Gastroesophageal sphincter (tissue), 4 donors: ENCODE results near the gene CACNA1I. TPM values are rescaled to one million over a fixed set of nuclear protein-coding genes. Genes with fewer than 3 reads are reported as not detected.

Source experiments
- ATAC-seq: fragments of 150-250 bp; one replicate; pipeline ENCODE4 v1.9.1; 2016; ENCODE audit warnings: mild to moderate bottlenecking, moderate library complexity
- H3K27ac ChIP-seq, 4 donors: fragments of 200-600 bp; sonication (generic) in 3 of 4; 1 replicate in 3 of 4; 2 replicates in 1 of 4; pipeline ENCODE4 v1.5.1; 2016 to 2019
- H3K27me3 ChIP-seq: fragments of 200-600 bp; sonication (generic); one replicate; pipeline ENCODE4 v1.5.1; 2019
- H3K36me3 ChIP-seq, 2 donors: fragments of 200-600 bp; sonication (generic); one replicate each; pipeline ENCODE4 v1.5.1; 2019; ENCODE audit warnings: control low read depth in 1 of 2
- H3K4me1 ChIP-seq, 3 donors: fragments of 200-600 bp; sonication (generic); 1 replicate in 2 of 3; 2 replicates in 1 of 3; pipeline ENCODE4 v1.5.1; 2016 to 2019; ENCODE audit warnings: control low read depth in 2 of 3
- H3K4me3 ChIP-seq, 2 donors: fragments of 200-600 bp; sonication (generic); one replicate each; pipeline ENCODE4 v1.5.1; 2019; ENCODE audit warnings: mild to moderate bottlenecking in 1 of 2, moderate library complexity in 1 of 2
- H3K9me3 ChIP-seq, 3 donors: fragments of 200-600 bp; sonication (generic); one replicate each; pipeline ENCODE4 v1.5.1; 2017 to 2019; ENCODE audit warnings: control low read depth in 2 of 3
- EP300 ChIP-seq: sonication (generic); formaldehyde crosslinking; IDR thresholded peaks from one replicate; pipeline ENCODE4 v1.6.1; 2017; ENCODE audit warnings: antibody characterized with exemption, mild to moderate bottlenecking
- POLR2A ChIP-seq, 2 donors: fragments of 450-650 bp; IDR thresholded peaks; one replicate each; pipeline ENCODE4 v1.6.1; 2017; ENCODE audit warnings: antibody characterized with exemption in 2 of 2, mild to moderate bottlenecking in 2 of 2, moderate library complexity in 1 of 2
- POLR2AphosphoS5 ChIP-seq: sonication (generic); formaldehyde crosslinking; IDR thresholded peaks from one replicate; pipeline ENCODE4 v1.6.1; 2017; ENCODE audit warnings: antibody characterized with exemption
- WGBS, 2 donors: methylation state at CpG; one replicate each; pipeline ENCODE4 v1.1.5; 2018; ENCODE audit warnings: low coverage in 1 of 2; 5-methylcytosine and 5-hydroxymethylcytosine counted together
- total RNA-seq, 4 donors: library from RNA; depleted of rRNA; stranded (reverse); fragments of >200 nt; gene quantifications; one replicate each; pipeline ENCODE4 v1.1.0, GENCODE V29; 2016
- TF ChIP-seq, protein P1 (sequence below), 4 experiments: fragments of 200-600 bp in 2 of 4; fragments of 450-650 bp in 2 of 4; sonication (generic) in 1 of 4; IDR thresholded peaks; one replicate each; pipeline ENCODE4 v1.5.1; 2017 to 2019; ENCODE audit warnings: antibody characterized with exemption in 4 of 4, mild to moderate bottlenecking in 2 of 4, moderate library complexity in 2 of 4

CACNA1I gene
- total RNA-seq, 4 donors from 2014 or later, result 0.04 to 0.54 (median 0.11) TPM

DNA sequence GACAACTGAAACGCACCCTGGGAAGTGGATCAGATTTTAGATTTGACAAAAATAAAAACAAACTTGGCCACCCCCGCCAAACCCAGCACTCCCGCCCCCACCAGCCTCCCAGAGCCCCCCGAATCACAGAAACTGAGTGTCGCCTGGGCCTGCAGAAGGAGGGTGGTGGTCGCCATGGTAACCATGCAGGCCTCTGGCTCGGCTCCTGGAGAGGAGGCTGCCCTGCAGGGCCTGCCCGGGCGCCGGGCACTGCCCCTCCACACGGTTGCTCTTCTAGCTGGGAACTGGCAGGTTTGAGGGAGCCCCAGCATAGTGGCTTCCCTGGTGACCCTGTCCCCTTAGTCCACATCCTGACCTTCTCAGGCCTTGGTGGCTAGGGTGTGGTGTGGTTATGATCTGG lies 19.3 kb downstream of the CACNA1I start:
- no peak overlapping the region for H3K4me3 ChIP-seq
- ATAC-seq, result no peak
- H3K9me3 ChIP-seq, result no peaks in the 10 kb centered on the region
- TF ChIP-seq, protein P1, sequence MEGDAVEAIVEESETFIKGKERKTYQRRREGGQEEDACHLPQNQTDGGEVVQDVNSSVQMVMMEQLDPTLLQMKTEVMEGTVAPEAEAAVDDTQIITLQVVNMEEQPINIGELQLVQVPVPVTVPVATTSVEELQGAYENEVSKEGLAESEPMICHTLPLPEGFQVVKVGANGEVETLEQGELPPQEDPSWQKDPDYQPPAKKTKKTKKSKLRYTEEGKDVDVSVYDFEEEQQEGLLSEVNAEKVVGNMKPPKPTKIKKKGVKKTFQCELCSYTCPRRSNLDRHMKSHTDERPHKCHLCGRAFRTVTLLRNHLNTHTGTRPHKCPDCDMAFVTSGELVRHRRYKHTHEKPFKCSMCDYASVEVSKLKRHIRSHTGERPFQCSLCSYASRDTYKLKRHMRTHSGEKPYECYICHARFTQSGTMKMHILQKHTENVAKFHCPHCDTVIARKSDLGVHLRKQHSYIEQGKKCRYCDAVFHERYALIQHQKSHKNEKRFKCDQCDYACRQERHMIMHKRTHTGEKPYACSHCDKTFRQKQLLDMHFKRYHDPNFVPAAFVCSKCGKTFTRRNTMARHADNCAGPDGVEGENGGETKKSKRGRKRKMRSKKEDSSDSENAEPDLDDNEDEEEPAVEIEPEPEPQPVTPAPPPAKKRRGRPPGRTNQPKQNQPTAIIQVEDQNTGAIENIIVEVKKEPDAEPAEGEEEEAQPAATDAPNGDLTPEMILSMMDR (IDR thresholded peaks at IDR 0.05), result no peak
- no peak for TF ChIP-seq POLR2AphosphoS5
- TF ChIP-seq EP300, result no peak
- TF ChIP-seq POLR2A (IDR thresholded peaks at IDR 0.05), result no peak
- peaks cover 0 to 10% (median 0%) of the 10 kb centered on the region in 3 donors for H3K4me1 ChIP-seq
- H3K27ac ChIP-seq, result no peak overlapping the region
- no CpG with 5 or more reads among the region's 11 CpGs for WGBS, 2 donors
- H3K36me3 ChIP-seq, result no peaks in the 10 kb centered on the region
- peaks cover 78% of the 10 kb centered on the region for H3K27me3 ChIP-seq

DNA sequence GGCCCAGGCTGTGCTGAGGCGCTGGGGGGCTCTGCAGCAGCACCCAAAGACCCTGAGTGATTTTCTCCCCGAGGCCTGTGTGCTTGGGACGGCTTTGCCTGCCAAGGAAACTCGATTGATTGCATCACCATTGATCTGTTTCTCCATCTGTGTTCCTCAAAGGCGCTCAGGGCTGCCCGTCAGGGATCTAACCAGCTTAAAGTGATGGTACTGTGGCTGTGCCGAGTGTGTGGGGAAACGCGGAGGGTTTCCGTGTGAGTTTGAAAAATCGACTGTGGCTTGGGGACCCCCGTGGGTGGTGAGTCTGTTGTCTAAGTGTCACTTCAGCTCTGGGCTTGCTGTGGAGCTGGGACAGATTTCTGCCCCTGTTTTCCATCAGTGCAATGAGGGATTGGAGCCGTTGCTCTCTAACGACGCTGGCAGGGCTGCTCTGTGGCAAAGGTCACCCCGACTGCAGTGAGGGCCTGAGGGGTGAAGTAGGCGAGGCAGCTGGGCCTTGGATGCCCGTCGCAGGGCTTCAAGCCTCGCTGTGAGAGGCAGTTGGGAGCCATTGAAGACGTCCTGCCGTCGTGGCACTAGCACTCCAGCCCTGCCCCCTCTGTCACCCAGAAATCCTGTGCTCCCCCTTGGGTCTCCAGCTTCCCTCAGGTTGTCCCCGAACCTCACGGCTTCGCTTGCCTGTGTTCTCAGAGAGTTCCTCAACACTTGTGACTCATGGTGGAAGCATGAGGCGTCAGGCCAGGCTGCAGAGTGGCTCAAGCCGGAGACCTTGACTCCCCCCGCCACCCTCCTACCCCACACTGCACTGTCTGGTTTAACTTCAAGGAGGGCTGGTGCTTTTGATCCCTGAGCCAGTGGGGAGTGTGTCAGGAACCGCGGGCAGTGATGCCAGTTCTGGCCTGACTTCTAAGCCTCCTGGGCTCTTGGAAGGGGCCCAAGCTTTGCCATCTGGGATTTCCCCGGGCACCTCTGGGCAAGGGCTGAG lies 21.8 kb downstream of the CACNA1I start:
- H3K4me3 ChIP-seq, result no peak overlapping the region
- WGBS, 2 donors, result 40 to 60% methylated on average over 1 to 17 of the region's 32 CpGs
- no peak for TF ChIP-seq POLR2A (IDR thresholded peaks at IDR 0.05)
- TF ChIP-seq POLR2AphosphoS5, result no peak
- TF ChIP-seq, protein P1 (IDR thresholded peaks at IDR 0.05), result no peak
- TF ChIP-seq EP300, result no peak
- H3K27ac ChIP-seq, result no peak overlapping the region
- H3K4me1 ChIP-seq, result peaks cover 0 to 10% (median 0%) of the 10 kb centered on the region in 3 donors
- peaks cover 84% of the 10 kb centered on the region for H3K27me3 ChIP-seq
- no peak for ATAC-seq
- no peaks in the 10 kb centered on the region for H3K9me3 ChIP-seq
- no peaks in the 10 kb centered on the region for H3K36me3 ChIP-seq

DNA sequence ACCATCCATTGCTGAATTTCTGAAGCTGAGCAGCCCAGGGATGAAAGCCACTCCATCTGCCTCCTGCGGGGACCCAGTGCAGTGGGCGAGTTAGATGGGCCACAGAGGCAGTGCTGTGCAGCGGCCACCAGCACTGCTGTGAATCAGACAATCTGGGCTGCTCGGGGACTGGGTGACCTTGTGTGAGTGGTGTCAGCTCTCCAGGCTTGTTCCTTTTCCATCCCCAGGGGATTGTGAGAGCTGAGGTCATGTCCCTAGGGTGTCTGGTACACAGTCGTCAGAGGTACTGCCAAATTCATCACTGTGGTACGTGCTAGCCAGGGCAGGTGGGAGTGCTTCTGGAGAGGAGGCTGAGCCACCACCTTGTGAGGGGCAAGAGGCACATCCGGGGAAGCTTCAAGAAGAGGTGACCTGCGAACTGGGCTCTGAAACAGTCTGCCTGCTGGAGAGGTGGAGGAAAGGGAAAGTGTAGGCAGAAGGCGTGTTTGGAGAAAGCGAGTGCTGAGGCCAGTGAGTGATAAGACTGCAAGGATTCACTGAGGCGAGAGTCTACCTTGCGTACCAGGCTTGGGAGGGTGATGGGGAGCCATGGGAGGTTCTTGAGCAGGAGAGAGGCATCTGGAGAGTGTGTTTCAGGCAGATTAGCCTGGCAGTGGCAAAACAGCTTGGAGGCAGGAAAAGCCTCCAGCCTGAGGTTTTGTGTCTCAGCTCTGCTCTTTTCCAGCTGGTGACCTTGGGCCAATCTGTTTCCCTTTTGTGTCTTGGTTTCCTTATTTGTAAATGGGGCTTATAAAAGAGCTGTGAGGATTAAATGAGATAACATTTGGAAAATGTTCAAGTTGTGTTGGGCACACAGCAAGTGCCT lies 22.7 kb downstream of the CACNA1I start:
- Histone ChIP-seq H3K27me3 (peaks cover 93% of the 10 kb centered on the region), H3K36me3 (no peaks in the 10 kb centered on the region), H3K9me3 (no peaks in the 10 kb centered on the region), H3K4me3 (no peak overlapping the region), H3K4me1 (peaks cover 0 to 10% (median 0%) of the 10 kb centered on the region in 3 donors), H3K27ac (no peak overlapping the region)
- no peak for TF ChIP-seq POLR2AphosphoS5
- no peak for TF ChIP-seq POLR2A (IDR thresholded peaks at IDR 0.05)
- no peak for TF ChIP-seq EP300
- TF ChIP-seq, protein P1 (IDR thresholded peaks at IDR 0.05), result no peak
- ATAC-seq, result no peak
- 62 to 70% methylated on average over 5 to 6 of the region's 12 CpGs for whole genome bisulfite sequencing, 2 donors

DNA sequence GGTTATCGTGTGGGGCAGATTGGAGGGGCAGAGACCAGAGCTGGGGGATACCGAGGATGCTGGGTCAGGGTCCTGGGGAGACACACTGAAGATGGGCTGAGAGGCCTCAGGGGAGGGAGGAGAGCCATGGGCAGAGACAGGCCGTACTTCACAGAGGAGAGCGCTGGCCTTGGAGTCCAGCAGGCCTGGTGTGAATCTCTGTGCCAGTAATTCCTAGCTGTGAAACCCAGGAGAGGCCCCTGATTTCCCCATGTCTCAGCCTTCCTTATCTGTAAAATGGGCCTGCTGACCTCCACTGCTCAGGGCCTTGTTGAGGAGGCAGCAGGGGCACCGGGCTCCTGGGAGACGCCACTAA lies 23.4 kb downstream of the CACNA1I start:
- H3K36me3 ChIP-seq, result no peaks in the 10 kb centered on the region
- no peaks in the 10 kb centered on the region for H3K9me3 ChIP-seq
- H3K27ac ChIP-seq, result no peak overlapping the region
- TF ChIP-seq, protein P1 (IDR thresholded peaks at IDR 0.05), result no peak
- TF ChIP-seq POLR2A (IDR thresholded peaks at IDR 0.05) (no peak), POLR2AphosphoS5 (no peak), EP300 (no peak)
- WGBS, 2 donors, result 51% methylated on average over 3 of the region's 6 CpGs; no CpG with 5 or more reads in 1 of the 2 donors
- no peak overlapping the region for H3K4me3 ChIP-seq
- H3K27me3 ChIP-seq, result peaks cover 93% of the 10 kb centered on the region
- no peak for ATAC-seq
- H3K4me1 ChIP-seq, result peaks cover 0 to 10% (median 0%) of the 10 kb centered on the region in 3 donors
